Transverse colon (tissue), 4 donors: Measurements from ENCODE around the gene ERC2. TPM values are rescaled to one million over a fixed set of nuclear protein-coding genes. Genes with fewer than 3 reads are reported as not detected.

Source experiments
- DNase-seq: peaks from one replicate; pipeline ENCODE4 v3.0.0-alpha.2; 2019
- H3K27ac ChIP-seq, 4 donors: fragments of 200-600 bp; sonication (generic); 2 replicates each; pipeline ENCODE4 v1.5.1; 2016 to 2018; ENCODE audit warnings: inconsistent platforms in 4 of 4
- H3K27me3 ChIP-seq: fragments of 200-600 bp; sonication (generic); 2 replicates; pipeline ENCODE4 v1.5.1; 2017; ENCODE audit warnings: inconsistent platforms
- H3K36me3 ChIP-seq, 4 donors: fragments of 200-600 bp; sonication (generic); 2 replicates each; pipeline ENCODE4 v1.5.1; 2017 to 2019; ENCODE audit warnings: inconsistent platforms in 4 of 4
- H3K4me1 ChIP-seq, 4 donors: fragments of 200-600 bp; sonication (generic); 2 replicates each; pipeline ENCODE4 v1.5.1; 2017 to 2020; ENCODE audit warnings: inconsistent platforms in 4 of 4
- H3K4me3 ChIP-seq, 4 donors: fragments of 200-600 bp; sonication (generic); 1 replicate in 1 of 4; 2 replicates in 3 of 4; pipeline versions ENCODE4 v1.5.1 to v1.6.1; 2017 to 2019; ENCODE audit warnings: inconsistent platforms in 4 of 4
- H3K9me3 ChIP-seq, 2 donors: fragments of 200-600 bp; sonication (generic); 2 replicates each; pipeline ENCODE4 v1.5.1; 2017 to 2019; ENCODE audit warnings: inconsistent platforms in 2 of 2
- EP300 ChIP-seq: sonication (generic); formaldehyde crosslinking; IDR thresholded peaks from one replicate; pipeline ENCODE4 v1.6.1; 2017; ENCODE audit warnings: antibody characterized with exemption, low read depth
- POLR2A ChIP-seq: fragments of 450-650 bp; IDR thresholded peaks from one replicate; pipeline ENCODE4 v1.6.1; 2016; ENCODE audit warnings: antibody characterized with exemption, mild to moderate bottlenecking, moderate library complexity
- POLR2AphosphoS5 ChIP-seq, 3 donors: sonication (generic); formaldehyde crosslinking; IDR thresholded peaks; one replicate each; pipeline ENCODE4 v1.6.1; 2016; ENCODE audit warnings: antibody characterized with exemption in 3 of 3
- WGBS, 2 donors: methylation state at CpG; one replicate each; pipeline ENCODE4 v1.1.5; 2018; ENCODE audit warnings: low coverage in 1 of 2; 5-methylcytosine and 5-hydroxymethylcytosine counted together
- in situ Hi-C, 4 donors: fragments of 200-750 bp; cut with MboI; loops; one replicate each; pipeline versions ENCODE4 v1.15.0 to v1.15.1; 2017; ENCODE audit warnings: low sequenced_read_pairs in 3 of 4, low pct_ligation_motif_present in 1 of 4, low pct_unique_long_range_greater_than_20kb in 1 of 4
- intact Hi-C: fragments of 100-400 bp; cut with DNase I; formaldehyde crosslinking; loops from one replicate; pipeline ENCODE4 v1.15.1; 2023; ENCODE audit warnings: low total_unique reads
- total RNA-seq, 4 donors: library from RNA; depleted of rRNA; stranded (reverse); fragments of >200 nt; gene quantifications; one replicate each; pipeline ENCODE4 v1.1.0, GENCODE V29; 2016
- TF ChIP-seq, protein P1 (sequence below), 5 experiments: fragments of 200-600 bp in 3 of 5; fragments of 450-650 bp in 2 of 5; sonication (generic) in 3 of 5; IDR thresholded peaks; 1 replicate in 2 of 5; 2 replicates in 3 of 5; pipeline ENCODE4 v1.5.1; 2016 to 2017; ENCODE audit warnings: antibody characterized with exemption in 5 of 5, inconsistent platforms in 3 of 5, mild to moderate bottlenecking in 2 of 5, moderate library complexity in 1 of 5

The ERC2 gene
- total RNA-seq, 4 donors from 2014 or later = 0.41 to 1.3 TPM; not detected in 2

DNA sequence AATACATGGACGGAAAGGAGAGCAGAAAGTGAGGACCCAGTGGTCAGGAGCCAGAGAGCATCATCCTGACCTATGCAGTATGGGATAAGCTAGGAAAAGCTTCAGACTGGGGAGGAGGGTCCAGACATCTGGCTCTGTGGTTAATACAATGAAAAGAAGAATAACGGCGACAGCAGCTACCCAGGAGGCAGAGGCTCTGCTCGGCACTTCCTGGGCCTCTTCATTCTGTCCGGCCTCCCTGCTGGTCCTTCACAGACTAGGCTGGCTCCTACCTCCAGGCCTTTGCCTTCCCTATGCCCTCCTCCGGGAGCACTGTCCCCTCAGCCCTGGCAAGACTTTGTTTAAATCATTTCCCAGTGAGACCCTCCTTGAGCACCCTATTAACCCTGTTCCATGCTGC, 922.3 kb downstream of the ERC2 start:
- Histone ChIP-seq H3K4me1 (no peaks in the 10 kb centered on the region), H3K27ac (no peak overlapping the region), H3K9me3 (no peaks in the 10 kb centered on the region), H3K36me3 (no peaks in the 10 kb centered on the region), H3K27me3 (no peaks in the 10 kb centered on the region), H3K4me3 (no peak overlapping the region)
- in situ Hi-C loops (no loop called here), intact Hi-C loops (no loop called here)
- no peak for DNase-seq
- 80 to 85% methylated on average over 1 to 6 of the region's 6 CpGs for WGBS, 2 donors
- TF ChIP-seq, protein P1, sequence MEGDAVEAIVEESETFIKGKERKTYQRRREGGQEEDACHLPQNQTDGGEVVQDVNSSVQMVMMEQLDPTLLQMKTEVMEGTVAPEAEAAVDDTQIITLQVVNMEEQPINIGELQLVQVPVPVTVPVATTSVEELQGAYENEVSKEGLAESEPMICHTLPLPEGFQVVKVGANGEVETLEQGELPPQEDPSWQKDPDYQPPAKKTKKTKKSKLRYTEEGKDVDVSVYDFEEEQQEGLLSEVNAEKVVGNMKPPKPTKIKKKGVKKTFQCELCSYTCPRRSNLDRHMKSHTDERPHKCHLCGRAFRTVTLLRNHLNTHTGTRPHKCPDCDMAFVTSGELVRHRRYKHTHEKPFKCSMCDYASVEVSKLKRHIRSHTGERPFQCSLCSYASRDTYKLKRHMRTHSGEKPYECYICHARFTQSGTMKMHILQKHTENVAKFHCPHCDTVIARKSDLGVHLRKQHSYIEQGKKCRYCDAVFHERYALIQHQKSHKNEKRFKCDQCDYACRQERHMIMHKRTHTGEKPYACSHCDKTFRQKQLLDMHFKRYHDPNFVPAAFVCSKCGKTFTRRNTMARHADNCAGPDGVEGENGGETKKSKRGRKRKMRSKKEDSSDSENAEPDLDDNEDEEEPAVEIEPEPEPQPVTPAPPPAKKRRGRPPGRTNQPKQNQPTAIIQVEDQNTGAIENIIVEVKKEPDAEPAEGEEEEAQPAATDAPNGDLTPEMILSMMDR (IDR thresholded peaks at IDR 0.05) = no peak
- TF ChIP-seq POLR2A (no peak), POLR2AphosphoS5 (IDR thresholded peaks at IDR 0.05) (no peak), EP300 (no peak)

DNA sequence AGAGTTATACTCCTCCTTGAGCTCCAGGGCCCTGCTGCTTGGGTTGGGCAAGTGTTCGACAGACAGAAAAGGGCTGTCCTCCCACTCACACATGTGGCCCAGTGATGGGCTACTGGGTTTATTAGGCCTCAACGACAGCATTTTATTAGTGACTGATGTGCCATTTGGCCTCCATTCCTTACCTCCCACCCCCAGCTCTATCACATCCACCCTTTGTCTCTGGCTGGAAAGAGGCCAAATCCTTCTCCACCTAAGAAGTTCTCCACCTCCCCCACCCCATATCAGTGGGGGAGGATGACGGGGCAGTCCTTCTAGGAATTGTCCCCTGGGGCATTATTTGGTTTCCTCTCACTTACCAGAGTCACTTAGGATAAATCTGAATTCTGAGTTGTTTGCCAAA, 924.0 kb downstream of the ERC2 start:
- no peak for DNase-seq
- intact Hi-C loops (no loop called here), in situ Hi-C loops (no loop called here)
- Histone ChIP-seq H3K27me3 (no peaks in the 10 kb centered on the region), H3K4me1 (no peaks in the 10 kb centered on the region), H3K27ac (no peak overlapping the region), H3K36me3 (no peaks in the 10 kb centered on the region), H3K9me3 (no peaks in the 10 kb centered on the region), H3K4me3 (no peak overlapping the region)
- 65% methylated on average over 3 of the region's 3 CpGs; no CpG with 5 or more reads in 1 of the 2 donors for WGBS, 2 donors
- TF ChIP-seq EP300 (no peak), POLR2AphosphoS5 (IDR thresholded peaks at IDR 0.05) (no peak), POLR2A (no peak)
- TF ChIP-seq, protein P1 (IDR thresholded peaks at IDR 0.05) = no peak

DNA sequence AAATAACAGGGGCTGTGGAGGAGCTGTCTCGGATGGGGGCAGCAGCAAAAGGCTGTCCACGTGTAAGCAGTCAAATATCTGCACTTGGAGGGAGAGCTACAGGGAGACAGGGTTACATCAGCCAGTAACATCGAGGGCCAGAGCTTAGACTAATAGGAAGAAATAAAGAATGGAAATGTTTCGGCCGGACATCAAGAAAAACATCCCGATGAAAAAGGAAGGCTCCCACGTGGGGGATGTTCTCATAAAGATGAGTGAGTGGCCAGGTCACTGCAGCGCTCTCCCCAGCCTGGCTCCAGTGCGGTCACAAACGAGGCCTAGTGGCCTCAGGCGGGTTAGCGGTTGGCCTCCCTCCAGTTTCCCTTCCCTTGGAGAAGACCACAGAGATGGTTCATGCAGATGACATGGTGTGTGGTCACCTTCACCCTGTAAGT, 925.1 kb downstream of the ERC2 start:
- Histone ChIP-seq H3K4me3 (no peak overlapping the region), H3K9me3 (no peaks in the 10 kb centered on the region), H3K36me3 (no peaks in the 10 kb centered on the region), H3K27me3 (no peaks in the 10 kb centered on the region), H3K27ac (no peak overlapping the region), H3K4me1 (no peaks in the 10 kb centered on the region)
- in situ Hi-C loops (no loop called here), intact Hi-C loops (no loop called here)
- no peak for DNase-seq
- TF ChIP-seq, protein P1 (IDR thresholded peaks at IDR 0.05) = no peak
- TF ChIP-seq POLR2AphosphoS5 (IDR thresholded peaks at IDR 0.05) (no peak), POLR2A (no peak), EP300 (no peak)
- 40 to 87% methylated on average over 1 to 12 of the region's 12 CpGs for WGBS, 2 donors

DNA sequence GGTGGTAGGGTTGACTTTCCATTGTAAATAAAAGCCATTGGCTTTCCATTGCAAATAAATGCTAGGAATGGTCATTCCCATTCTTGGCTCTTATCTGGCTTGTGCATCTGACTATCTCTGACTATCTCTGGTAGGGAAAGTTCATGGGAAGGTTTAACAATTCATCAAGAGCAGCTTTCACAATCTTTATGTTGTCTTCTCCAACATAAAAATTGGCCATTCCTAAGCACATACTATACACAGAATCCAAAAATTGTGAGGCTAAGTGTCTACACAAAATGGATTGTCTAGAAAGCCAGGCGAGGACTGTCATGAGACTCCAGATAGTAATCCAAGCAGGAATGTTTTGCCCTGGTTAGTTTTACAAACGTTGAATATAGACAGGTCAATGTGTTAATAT, 926.8 kb downstream of the ERC2 start:
- no peak overlapping the region for H3K4me3 ChIP-seq
- intact Hi-C loops = no loop called here
- H3K27me3 ChIP-seq = no peaks in the 10 kb centered on the region
- no peaks in the 10 kb centered on the region for H3K36me3 ChIP-seq
- in situ Hi-C loops = no loop called here
- TF ChIP-seq, protein P1 (IDR thresholded peaks at IDR 0.05) = no peak
- TF ChIP-seq POLR2AphosphoS5 (IDR thresholded peaks at IDR 0.05) (no peak), POLR2A (no peak), EP300 (no peak)
- no peaks in the 10 kb centered on the region for H3K4me1 ChIP-seq
- 19 to 29% methylated on average over 1 to 2 of the region's 2 CpGs for WGBS, 2 donors
- DNase-seq = no peak
- no peak overlapping the region for H3K27ac ChIP-seq
- no peaks in the 10 kb centered on the region for H3K9me3 ChIP-seq
